Testis (tissue), 2 donors: ENCODE data around the gene QSOX2.

ENCODE experiments used
- POLR2A ChIP-seq: fragments of 450-650 bp; IDR thresholded peaks from one replicate; pipeline ENCODE4 v1.6.1; 2017; ENCODE audit warnings: antibody characterized with exemption, mild to moderate bottlenecking, moderate library complexity
- TF ChIP-seq, protein P1 (sequence below), 3 experiments: fragments of 450-650 bp in 2 of 3; fragments of 200-600 bp in 1 of 3; sonication (generic) in 1 of 3; IDR thresholded peaks; one replicate each; pipeline ENCODE4 v1.5.1; 2016 to 2019; ENCODE audit warnings: antibody characterized with exemption in 3 of 3, mild to moderate bottlenecking in 2 of 3, moderate library complexity in 1 of 3

DNA sequence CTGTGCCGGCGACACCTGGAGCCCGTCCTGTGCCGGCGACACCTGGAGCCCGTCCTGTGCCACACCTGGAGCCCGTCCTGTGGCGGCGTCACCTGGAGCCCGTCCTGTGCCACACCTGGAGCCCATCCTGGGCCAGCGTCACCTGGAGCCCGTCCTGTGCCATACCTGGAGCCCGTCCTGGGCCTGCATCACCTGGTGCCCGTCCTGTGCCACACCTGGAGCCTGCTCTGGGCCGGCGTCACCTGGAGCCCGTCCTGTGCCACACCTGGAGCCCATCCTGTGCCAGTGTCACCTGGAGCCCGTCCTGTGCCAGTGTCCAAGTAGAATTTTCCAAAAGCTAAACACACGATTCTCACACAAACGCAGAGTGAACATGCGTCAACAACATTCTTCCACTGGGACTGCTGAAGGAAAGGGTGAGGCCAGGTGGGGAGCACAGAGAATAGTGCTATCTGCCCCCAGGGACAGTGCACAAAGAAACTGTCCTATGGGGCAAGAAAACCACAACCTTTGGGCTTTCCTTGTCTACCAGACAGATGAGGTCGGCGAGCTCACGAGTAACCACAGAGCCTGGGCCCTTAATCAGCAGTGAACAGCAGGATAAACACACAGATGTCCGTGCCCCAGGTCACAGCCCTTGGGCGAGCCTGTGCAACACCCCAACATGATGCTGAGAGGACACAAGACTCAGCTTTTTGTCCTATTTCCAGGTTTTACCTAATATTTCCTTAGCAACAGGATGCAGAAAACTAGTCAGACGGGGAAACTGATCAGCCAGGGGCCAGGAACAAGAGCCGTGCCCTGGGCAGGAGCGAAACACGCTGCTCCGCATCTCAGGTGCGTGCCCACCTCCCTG lies 7.9 kb downstream of the QSOX2 start:
- TF ChIP-seq, protein P1, sequence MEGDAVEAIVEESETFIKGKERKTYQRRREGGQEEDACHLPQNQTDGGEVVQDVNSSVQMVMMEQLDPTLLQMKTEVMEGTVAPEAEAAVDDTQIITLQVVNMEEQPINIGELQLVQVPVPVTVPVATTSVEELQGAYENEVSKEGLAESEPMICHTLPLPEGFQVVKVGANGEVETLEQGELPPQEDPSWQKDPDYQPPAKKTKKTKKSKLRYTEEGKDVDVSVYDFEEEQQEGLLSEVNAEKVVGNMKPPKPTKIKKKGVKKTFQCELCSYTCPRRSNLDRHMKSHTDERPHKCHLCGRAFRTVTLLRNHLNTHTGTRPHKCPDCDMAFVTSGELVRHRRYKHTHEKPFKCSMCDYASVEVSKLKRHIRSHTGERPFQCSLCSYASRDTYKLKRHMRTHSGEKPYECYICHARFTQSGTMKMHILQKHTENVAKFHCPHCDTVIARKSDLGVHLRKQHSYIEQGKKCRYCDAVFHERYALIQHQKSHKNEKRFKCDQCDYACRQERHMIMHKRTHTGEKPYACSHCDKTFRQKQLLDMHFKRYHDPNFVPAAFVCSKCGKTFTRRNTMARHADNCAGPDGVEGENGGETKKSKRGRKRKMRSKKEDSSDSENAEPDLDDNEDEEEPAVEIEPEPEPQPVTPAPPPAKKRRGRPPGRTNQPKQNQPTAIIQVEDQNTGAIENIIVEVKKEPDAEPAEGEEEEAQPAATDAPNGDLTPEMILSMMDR (IDR thresholded peaks at IDR 0.05), result no peak
- TF ChIP-seq POLR2A, result no peak
